DOHH2 (cell line): ENCODE data around the gene DDI2.
A peak's percentile ranks its signal among the peaks of the same experiment; 100 is the strongest.

Source experiments
- H3F3A ChIP-seq: fragments of 200-600 bp; sonication (generic), shearing (Covaris generic); 2 replicates; pipeline ENCODE4 v1.6.0; 2016; ENCODE audit warnings: antibody characterized with exemption, mild to moderate bottlenecking; ENCODE audit not compliant: control insufficient read depth, insufficient read depth
- H3K27ac ChIP-seq: fragments of 200-600 bp; sonication (generic); 2 replicates; pipeline ENCODE4 v1.5.1; 2014; ENCODE audit warnings: low read depth, mild to moderate bottlenecking, low read length, moderate library complexity
- H3K27me3 ChIP-seq: fragments of 200-600 bp; sonication (generic); 2 replicates; pipeline ENCODE4 v1.6.1; 2014; ENCODE audit warnings: mild to moderate bottlenecking, low read length, mixed read lengths; ENCODE audit not compliant: control insufficient read depth
- H3K36me3 ChIP-seq: fragments of 200-600 bp; sonication (generic); 2 replicates; pipeline ENCODE4 v1.6.1; 2014; ENCODE audit warnings: mild to moderate bottlenecking, low read length, moderate library complexity, mixed read lengths; ENCODE audit not compliant: control insufficient read depth
- H3K4me1 ChIP-seq: fragments of 200-600 bp; sonication (generic); 2 replicates; pipeline ENCODE4 v1.6.1; 2014; ENCODE audit warnings: mild to moderate bottlenecking, low read length, mixed read lengths; ENCODE audit not compliant: control insufficient read depth
- H3K4me2 ChIP-seq: fragments of 200-600 bp; sonication (generic); 2 replicates; pipeline ENCODE4 v1.6.0; 2014; ENCODE audit warnings: mild to moderate bottlenecking, low read length, moderate library complexity
- H3K4me3 ChIP-seq: fragments of 200-600 bp; sonication (generic); 2 replicates; pipeline ENCODE4 v1.5.1; 2014; ENCODE audit warnings: mild to moderate bottlenecking, low read length, mixed read lengths
- H3K79me2 ChIP-seq: fragments of 200-600 bp; sonication (generic); 2 replicates; pipeline ENCODE4 v1.6.1; 2014; ENCODE audit warnings: mild to moderate bottlenecking, low read length, mixed read lengths; ENCODE audit not compliant: control insufficient read depth
- H3K9me2 ChIP-seq: fragments of 200-600 bp; sonication (generic); replicated peaks from 2 replicates; pipeline ENCODE4 v1.6.1; 2014; ENCODE audit warnings: mild to moderate bottlenecking, low read length, mixed read lengths; ENCODE audit not compliant: control insufficient read depth
- H3K9me3 ChIP-seq: fragments of 200-600 bp; sonication (generic); 2 replicates; pipeline ENCODE4 v1.6.1; 2014; ENCODE audit warnings: antibody characterized with exemption, low read length, mixed read lengths; ENCODE audit not compliant: control insufficient read depth, insufficient read depth
- H4K20me1 ChIP-seq: fragments of 200-600 bp; sonication (generic); 2 replicates; pipeline ENCODE4 v1.6.0; 2014; ENCODE audit warnings: low read depth, mild to moderate bottlenecking, antibody characterized with exemption, low read length, moderate library complexity; ENCODE audit not compliant: control insufficient read depth, insufficient read depth
- CTCF ChIP-seq: fragments of 200-600 bp; sonication (generic); IDR thresholded peaks from one replicate; pipeline ENCODE4 v1.5.1; 2014; ENCODE audit warnings: antibody characterized with exemption, mild to moderate bottlenecking, low read depth, low read length; ENCODE audit not compliant: poor library complexity, severe bottlenecking
- EZH2phosphoT487 ChIP-seq: fragments of 200-600 bp; sonication (generic); IDR thresholded peaks from 2 replicates; pipeline ENCODE4 v1.6.1; 2017; ENCODE audit warnings: borderline replicate concordance, mild to moderate bottlenecking, antibody characterized with exemption, low read length, moderate library complexity, mixed read lengths

The DDI2 gene

GRCh38 chr1:15620902-15621682 is 3.8 kb downstream of the DDI2 start:
- Histone ChIP-seq H3K9me2 (no peaks in the 10 kb centered on the region), H3K9me3 (no peaks in the 10 kb centered on the region), H3K4me3 (no peak overlapping the region), H3K27me3 (no peaks in the 10 kb centered on the region), H4K20me1 (peaks cover 24% of the 10 kb centered on the region), H3K27ac (no peak overlapping the region), H3K36me3 (peaks cover 60% of the 10 kb centered on the region), H3K4me1 (peaks cover 33% of the 10 kb centered on the region), H3K4me2 (peak overlapping the region; percentile 91), H3K79me2 (peaks cover 88% of the 10 kb centered on the region), H3F3A (peaks cover 9% of the 10 kb centered on the region)
- TF ChIP-seq CTCF (no peak), EZH2phosphoT487 (no peak)

- H3K4me2 ChIP-seq = no peak overlapping the region
- peaks cover 97% of the 10 kb centered on the region for H3K79me2 ChIP-seq
- H3K36me3 ChIP-seq = peaks cover 69% of the 10 kb centered on the region
- H3F3A ChIP-seq = peaks cover 9% of the 10 kb centered on the region
- TF ChIP-seq EZH2phosphoT487 (no peak), CTCF (no peak)
- peaks cover 29% of the 10 kb centered on the region for H3K4me1 ChIP-seq
- peaks cover 28% of the 10 kb centered on the region for H4K20me1 ChIP-seq
- no peaks in the 10 kb centered on the region for H3K9me2 ChIP-seq
- H3K9me3 ChIP-seq = no peaks in the 10 kb centered on the region
- H3K27ac ChIP-seq = no peak overlapping the region
- no peak overlapping the region for H3K4me3 ChIP-seq
- H3K27me3 ChIP-seq = no peaks in the 10 kb centered on the region
Observed at GRCh38 chr1:15621975-15622374, 4.7 kb downstream of the DDI2 start.

GRCh38 chr1:15622712-15623373 is 5.6 kb downstream of the DDI2 start:
- Histone ChIP-seq H3K4me3 (no peak overlapping the region), H3K79me2 (peaks cover 100% of the 10 kb centered on the region), H4K20me1 (peaks cover 28% of the 10 kb centered on the region), H3K27me3 (no peaks in the 10 kb centered on the region), H3K9me2 (no peaks in the 10 kb centered on the region), H3K27ac (no peak overlapping the region), H3K36me3 (peaks cover 73% of the 10 kb centered on the region), H3F3A (peaks cover 9% of the 10 kb centered on the region), H3K9me3 (no peaks in the 10 kb centered on the region), H3K4me1 (peaks cover 29% of the 10 kb centered on the region), H3K4me2 (no peak overlapping the region)
- TF ChIP-seq CTCF (no peak), EZH2phosphoT487 (no peak)
